H54 (cell line): ENCODE data around the gene ZNF155.

ENCODE experiments used
- DNase-seq: peaks from one replicate; pipeline ENCODE4 v3.0.0; 2011; ENCODE audit warnings: low spot score, mixed read lengths; ENCODE audit not compliant: insufficient read length
- FAIRE-seq: peaks from 3 replicates; lab custom pipeline; 2011; peaks lifted over from hg19 to GRCh38; lab: Jason Lieb, UNC
- POLR2A ChIP-seq: IDR thresholded peaks from 2 replicates; pipeline ENCODE4 v1.6.1; 2011; ENCODE audit warnings: low read depth, mild to moderate bottlenecking, low read length

Gene ZNF155

DNA sequence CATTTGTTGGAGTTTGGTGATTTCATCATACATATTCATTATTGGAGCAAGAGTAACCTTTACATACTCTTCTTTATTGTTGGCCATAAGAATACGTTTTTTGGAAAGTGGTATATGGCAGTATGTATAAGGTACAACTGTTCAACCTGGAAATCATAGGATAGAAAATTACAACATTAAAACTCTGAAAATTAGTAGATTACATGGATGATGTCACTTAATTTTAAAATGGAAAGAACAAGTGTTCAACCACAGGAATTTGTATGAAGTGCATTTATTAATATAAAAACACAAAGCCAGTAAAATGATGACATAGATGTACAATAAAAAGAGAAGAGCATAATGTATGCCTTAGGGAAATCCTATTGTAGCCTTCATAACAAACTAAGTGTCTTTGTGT is 7.3 kb upstream of the ZNF155 start:
- no peak for TF ChIP-seq POLR2A
- FAIRE-seq (no peak), DNase-seq (no peak)

GRCh38 chr19:43983544-43983911 is 460 bp upstream of the ZNF155 start:
- no peak for FAIRE-seq
- DNase-seq = no peak
- TF ChIP-seq POLR2A = no peak

DNA sequence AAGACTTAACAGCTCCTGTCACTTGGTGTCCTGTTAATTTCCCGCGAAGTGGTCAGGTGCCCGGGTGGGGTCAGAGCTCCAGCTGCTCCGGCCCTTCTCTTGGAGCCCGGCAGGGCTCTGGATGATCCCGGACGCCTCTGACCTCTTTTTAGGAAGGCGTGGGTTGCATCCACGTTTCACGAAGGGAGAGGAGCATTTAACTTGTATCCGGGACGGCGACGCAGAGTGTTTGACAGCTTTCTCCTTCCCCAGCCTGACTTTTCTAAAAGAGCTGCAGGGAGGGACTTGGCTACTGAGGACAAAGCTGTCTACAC is 656 bp downstream of the ZNF155 start:
- no peak for TF ChIP-seq POLR2A
- FAIRE-seq (no peak), DNase-seq (peak; percentile 7)

GRCh38 chr19:43997631-43998290 is 13.8 kb downstream of the ZNF155 start:
- DNase-seq = no peak
- FAIRE-seq = no peak
- no peak for TF ChIP-seq POLR2A

- DNase-seq (no peak), FAIRE-seq (no peak)
- TF ChIP-seq POLR2A = no peak
Measured at GRCh38 chr19:44002212-44002565, 18.2 kb downstream of the ZNF155 start.

DNA sequence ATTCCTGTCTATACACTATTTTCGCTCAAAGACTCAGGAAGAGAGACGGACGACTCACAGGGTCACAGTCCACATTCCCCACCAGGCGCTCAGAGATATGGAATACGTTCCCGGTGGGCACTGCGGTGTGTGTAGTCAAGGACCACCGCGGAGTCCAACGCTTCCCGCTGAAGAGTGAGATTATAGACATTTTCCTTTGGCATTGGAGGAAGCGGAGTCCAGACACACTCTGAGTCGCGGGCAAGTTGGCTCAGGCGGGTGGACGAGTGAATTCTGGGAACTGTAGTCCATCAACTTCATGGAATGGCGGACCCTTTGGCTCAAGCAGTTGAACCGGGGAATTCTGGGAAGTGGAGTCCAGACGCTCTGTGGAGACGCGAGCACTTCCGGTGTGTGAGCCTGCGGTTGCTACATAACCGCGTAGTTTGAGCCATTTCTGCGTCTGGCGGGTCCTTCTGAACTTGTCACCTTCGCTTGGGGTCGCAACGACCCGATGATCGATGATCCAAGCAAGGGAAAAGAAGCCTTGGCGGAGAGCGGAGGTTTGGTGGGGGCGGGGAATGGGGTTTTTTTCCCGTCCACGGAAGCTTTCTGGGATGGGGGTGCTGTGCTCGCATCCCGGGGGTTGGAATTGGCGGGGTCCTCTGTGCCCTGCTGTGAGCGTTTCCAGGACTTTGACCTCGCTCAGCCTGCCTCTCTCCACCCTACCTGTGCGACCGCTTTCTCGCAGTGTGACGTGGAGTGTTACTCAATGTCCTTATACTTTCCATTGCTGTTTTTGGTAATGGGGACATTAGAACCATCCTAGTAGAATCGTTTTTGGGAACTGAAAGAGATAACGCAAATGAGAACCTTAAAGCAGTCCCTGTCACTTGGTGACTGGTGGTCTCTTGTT is 18.8 kb downstream of the ZNF155 start, which contains the start of gene ZNF230:
Gene ZNF230, plus strand, starts transcription at position 392 of the 895 bp plus-strand sequence. CDS start 4,122 bp downstream, outside the sequence.
- DNase-seq = peak; percentile 89
- FAIRE-seq = peak; percentile 96
- peak; percentile 60 for TF ChIP-seq POLR2A

DNA sequence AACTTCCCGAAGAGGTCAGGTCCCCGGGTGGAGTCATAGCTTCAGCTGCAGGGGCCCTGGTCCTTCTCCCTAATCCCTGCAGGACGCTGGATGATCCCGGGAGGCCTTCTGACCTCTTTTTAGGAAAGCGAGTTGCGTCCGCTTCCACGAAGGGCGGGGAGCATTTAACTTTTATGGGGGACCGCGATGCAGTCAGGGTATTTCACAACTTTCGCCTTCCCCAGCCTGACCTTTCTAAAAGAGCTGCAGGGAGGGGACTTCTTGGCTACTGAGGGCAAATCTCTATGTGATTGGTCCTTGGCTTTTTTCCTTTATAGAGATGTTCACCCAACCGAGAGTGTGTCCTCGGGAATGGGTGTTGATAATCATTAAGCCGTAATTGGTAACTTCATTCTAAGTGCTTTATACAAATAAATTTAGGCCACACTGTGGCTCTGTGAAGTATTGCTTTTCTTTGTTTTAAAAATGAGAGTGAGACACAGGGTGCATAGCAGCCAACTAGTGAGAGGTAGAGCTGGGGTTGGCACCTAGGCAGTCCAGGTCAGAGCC is 19.5 kb downstream of the ZNF155 start:
- FAIRE-seq (no peak), DNase-seq (peak; percentile 12)
- no peak for TF ChIP-seq POLR2A

DNA sequence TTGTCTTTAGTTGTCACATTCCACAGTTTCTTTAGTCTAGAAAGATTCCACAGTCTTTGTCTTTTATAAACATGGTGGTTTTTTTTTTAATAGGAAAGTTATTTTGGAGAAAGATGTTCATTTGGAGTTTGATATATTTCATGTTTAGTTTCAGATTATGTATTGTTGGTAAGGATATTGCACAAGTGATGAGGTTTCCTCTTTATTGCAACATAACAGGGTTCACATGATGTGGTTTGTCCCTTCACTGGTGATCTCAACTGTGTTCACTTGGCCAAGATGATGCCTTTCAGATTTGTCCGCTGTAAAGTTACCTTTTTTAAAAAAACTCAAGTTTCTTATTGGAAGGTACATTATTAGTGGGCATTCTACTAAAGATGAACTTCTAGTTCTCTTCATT is 22.0 kb downstream of the ZNF155 start:
- FAIRE-seq = no peak
- no peak for TF ChIP-seq POLR2A

DNA sequence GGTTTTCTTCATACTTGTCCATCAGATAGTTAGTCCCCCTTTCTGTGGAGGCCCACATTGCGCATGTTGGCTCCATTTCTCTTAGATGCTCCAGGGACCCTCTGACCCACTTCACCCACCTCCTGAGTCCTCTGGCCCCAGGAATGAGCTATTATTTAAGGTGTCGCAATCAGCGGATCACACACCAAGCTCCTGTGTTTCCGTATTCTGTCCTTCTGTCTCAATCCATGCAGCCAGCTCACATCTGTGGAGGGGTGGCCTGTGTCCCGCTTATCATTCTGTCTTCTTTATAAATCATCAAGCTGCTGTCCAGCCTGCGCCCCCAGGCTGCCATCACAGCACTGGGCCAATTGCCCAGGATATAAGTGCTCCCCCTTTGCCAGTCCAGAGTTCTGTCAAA is 23.5 kb downstream of the ZNF155 start:
- FAIRE-seq = no peak
- TF ChIP-seq POLR2A = no peak

More for the DNA sequence above, 22.0 kb downstream of the ZNF155 start:
- no peak for DNase-seq

GRCh38 chr19:44010468-44010867 is 26.5 kb downstream of the ZNF155 start:
- TF ChIP-seq POLR2A = no peak
- no peak for DNase-seq
- no peak for FAIRE-seq

More for the DNA sequence above, 23.5 kb downstream of the ZNF155 start:
- DNase-seq = no peak

DNA sequence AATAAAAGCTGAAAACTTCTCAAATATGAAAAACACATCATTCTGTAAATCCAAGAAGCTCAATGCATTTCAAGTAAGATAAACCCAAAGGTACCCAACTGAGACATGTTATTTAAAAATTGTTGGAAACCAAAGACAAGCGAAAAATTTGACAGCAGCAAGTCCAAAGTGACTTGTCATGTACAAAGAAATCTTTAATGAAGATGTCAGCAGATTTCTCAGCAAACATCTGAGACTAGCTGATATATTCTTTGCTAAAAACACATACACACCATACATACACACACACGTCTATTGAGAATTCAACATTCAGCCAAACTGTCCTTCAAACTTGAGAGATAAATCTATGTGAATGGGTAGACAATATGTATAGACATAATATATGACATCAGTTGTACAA is 35.5 kb downstream of the ZNF155 start:
- FAIRE-seq (no peak), DNase-seq (no peak)
- no peak for TF ChIP-seq POLR2A

DNA sequence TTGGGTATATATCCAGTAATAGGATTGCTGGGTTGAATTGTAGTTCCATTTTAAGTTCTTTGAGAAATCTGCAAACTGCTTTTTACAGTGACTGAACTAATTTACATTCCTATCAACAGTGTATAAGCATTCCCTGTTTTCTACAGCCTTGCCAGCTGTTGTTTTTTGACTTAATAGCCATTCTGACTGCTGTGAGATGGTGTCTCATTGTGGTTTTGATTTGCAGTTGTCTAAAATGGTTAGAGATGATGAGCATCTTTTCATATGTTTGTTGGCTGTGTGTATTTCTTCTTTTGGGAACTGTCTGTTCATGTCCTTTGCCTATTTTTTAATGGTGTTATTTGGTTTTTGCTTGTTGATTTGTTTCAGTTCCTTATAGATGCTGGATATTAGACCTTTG is 37.2 kb downstream of the ZNF155 start:
- DNase-seq (no peak), FAIRE-seq (no peak)
- no peak for TF ChIP-seq POLR2A

DNA sequence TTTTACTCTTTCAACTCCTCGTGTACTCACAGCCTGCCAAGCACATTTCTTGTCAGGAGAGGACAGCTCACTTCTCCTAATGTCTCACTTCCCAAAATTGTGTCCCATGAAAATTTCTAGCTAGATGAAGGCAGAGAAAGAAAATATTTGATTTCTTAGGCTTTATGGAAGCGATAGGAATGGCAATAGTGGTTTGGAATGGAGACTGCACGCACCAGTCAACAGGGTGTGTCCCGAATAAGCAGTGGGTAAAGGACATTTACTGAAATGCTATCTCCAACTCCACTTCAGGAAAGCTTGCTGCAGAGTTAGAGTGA is 40.9 kb downstream of the ZNF155 start:
- DNase-seq (no peak), FAIRE-seq (peak; percentile 82)
- TF ChIP-seq POLR2A = no peak

- FAIRE-seq = peak; percentile 27
Measured at GRCh38 chr19:44025217-44025936, 41.4 kb downstream of the ZNF155 start, which contains the start of gene ZNF222. Gene ZNF222 (plus strand): TSS chr19:44025379. CDS start chr19:44025437, 58 bp downstream.

More at GRCh38 chr19:44025217-44025936, 41.4 kb downstream of the ZNF155 start, which contains the start of gene ZNF222:
- DNase-seq = peak; percentile 72
- TF ChIP-seq POLR2A = 0 out of 2 replicates have a peak, but pooled peaks have one; percentile 41
